Measurements from ENCODE around the gene RWDD4. TPM values are rescaled to one million over a fixed set of nuclear protein-coding genes. Genes with fewer than 3 reads are reported as not detected.

RWDD4 gene
- total RNA-seq, 1 donor from 2014 or later, result 18.0 TPM

DNA sequence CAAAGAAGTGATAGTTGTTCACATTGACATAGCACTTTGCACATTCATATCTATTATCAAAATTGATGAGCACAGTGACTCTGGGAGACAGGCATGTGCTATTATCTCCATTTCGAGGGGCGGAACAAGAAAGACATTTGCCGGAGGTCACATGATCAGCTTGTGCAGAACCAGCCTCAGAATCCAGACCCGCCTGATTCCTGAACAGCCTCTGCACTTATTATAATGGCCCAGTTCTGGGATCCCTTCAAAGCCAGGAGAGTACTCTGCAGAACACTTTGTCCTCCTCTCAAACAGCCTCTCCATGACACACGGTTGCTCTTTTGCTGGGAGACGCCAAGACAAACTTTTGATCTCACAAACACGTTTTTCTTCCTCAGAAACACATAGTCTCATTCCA, 48.4 kb downstream of the RWDD4 start:
- no peaks in the 10 kb centered on the region for H3K36me3 ChIP-seq
- H3K4me1 ChIP-seq, result no peaks in the 10 kb centered on the region
- no peak overlapping the region for H3K4me3 ChIP-seq
- intact Hi-C loops (cut with micrococcal nuclease), result no loop called here
- TF ChIP-seq, protein P1, sequence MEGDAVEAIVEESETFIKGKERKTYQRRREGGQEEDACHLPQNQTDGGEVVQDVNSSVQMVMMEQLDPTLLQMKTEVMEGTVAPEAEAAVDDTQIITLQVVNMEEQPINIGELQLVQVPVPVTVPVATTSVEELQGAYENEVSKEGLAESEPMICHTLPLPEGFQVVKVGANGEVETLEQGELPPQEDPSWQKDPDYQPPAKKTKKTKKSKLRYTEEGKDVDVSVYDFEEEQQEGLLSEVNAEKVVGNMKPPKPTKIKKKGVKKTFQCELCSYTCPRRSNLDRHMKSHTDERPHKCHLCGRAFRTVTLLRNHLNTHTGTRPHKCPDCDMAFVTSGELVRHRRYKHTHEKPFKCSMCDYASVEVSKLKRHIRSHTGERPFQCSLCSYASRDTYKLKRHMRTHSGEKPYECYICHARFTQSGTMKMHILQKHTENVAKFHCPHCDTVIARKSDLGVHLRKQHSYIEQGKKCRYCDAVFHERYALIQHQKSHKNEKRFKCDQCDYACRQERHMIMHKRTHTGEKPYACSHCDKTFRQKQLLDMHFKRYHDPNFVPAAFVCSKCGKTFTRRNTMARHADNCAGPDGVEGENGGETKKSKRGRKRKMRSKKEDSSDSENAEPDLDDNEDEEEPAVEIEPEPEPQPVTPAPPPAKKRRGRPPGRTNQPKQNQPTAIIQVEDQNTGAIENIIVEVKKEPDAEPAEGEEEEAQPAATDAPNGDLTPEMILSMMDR (IDR thresholded peaks at IDR 0.05; ENCODE audit: borderline replicate concordance), result no peak
- H3K9me3 ChIP-seq (replicated peaks), result no peaks in the 10 kb centered on the region
- no peak overlapping the region for H3K27ac ChIP-seq (replicated peaks)
- H3K27me3 ChIP-seq (ENCODE audit: low read depth), result peaks cover 29% of the 10 kb centered on the region
- DNase-seq, result no peak

DNA sequence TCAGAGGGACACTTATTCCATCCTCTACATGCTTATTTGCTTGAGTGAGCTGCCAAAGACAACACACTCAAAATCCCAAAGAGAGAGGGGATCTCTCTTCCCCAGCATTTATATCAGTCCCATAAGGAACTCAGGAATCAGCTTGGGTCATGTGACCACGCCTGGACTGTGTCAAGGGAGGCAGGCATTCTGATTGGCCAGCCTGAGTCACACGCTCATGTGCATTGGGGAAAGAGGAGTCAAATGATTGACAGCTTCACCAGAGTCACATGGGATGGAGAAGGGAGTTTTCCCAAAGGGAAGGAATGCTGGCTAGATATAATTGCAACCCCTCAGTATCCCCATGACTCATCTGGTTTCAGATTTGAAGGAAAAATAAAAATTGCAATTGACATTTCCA, 49.0 kb downstream of the RWDD4 start:
- Histone ChIP-seq H3K27me3 (ENCODE audit: low read depth) (peaks cover 29% of the 10 kb centered on the region), H3K4me1 (no peaks in the 10 kb centered on the region), H3K27ac (replicated peaks) (no peak overlapping the region), H3K9me3 (replicated peaks) (no peaks in the 10 kb centered on the region), H3K4me3 (no peak overlapping the region), H3K36me3 (no peaks in the 10 kb centered on the region)
- DNase-seq, result no peak
- TF ChIP-seq, protein P1 (IDR thresholded peaks at IDR 0.05; ENCODE audit: borderline replicate concordance), result no peak
- intact Hi-C loops (cut with micrococcal nuclease), result no loop called here

DNA sequence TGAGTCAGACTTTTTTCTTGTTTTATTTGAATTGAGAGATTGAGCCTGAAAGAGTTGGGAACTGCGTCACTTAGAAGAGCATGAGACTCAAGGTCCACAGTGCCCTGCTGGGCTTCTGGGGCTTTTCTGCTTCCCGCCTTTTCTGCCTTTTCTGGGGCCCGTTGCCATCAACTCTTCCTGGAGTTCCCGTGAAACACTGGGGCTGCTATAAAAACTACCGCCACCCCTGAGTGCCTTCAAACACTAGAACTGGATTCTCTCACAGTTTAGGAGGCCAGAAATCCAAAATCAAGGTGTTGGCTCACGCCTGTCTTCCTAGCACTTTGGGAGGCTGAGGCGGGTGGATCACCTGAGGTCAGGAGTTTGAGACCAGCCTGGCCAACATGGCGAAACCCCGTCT, 49.8 kb downstream of the RWDD4 start:
- Histone ChIP-seq H3K4me1 (no peaks in the 10 kb centered on the region), H3K27me3 (ENCODE audit: low read depth) (peaks cover 29% of the 10 kb centered on the region), H3K9me3 (replicated peaks) (no peaks in the 10 kb centered on the region), H3K4me3 (no peak overlapping the region), H3K27ac (replicated peaks) (no peak overlapping the region), H3K36me3 (no peaks in the 10 kb centered on the region)
- TF ChIP-seq, protein P1 (IDR thresholded peaks at IDR 0.05; ENCODE audit: borderline replicate concordance), result no peak
- DNase-seq, result no peak
- intact Hi-C loops (cut with micrococcal nuclease), result loop anchor here (10.0 kb wide), 1 partner anchor 134 kb away; no protein-coding TSS in a partner anchor

DNA sequence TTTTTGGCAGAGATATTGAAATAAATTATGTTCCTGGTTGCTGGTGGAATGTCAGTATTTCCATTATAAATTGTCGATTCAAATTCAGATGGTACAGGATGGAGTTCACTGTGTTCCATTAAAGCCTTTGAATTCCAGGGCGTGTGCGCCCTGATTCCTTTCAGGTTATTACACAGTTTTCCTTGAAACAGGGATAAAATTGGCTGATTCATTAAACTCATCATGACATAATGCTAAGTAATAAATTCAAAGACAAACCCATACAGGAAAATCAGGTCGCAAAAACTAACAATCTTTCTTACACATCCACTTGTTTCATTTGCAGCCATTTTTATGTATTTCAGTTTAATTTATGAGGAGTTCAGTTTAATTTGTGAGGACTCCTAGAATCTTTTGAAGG, 51.1 kb downstream of the RWDD4 start:
- Histone ChIP-seq H3K27me3 (ENCODE audit: low read depth) (peaks cover 29% of the 10 kb centered on the region), H3K4me3 (no peak overlapping the region), H3K36me3 (no peaks in the 10 kb centered on the region), H3K4me1 (no peaks in the 10 kb centered on the region), H3K9me3 (replicated peaks) (no peaks in the 10 kb centered on the region), H3K27ac (replicated peaks) (no peak overlapping the region)
- no peak for DNase-seq
- intact Hi-C loops (cut with micrococcal nuclease), result loop anchor here (10.0 kb wide), 1 partner anchor 133 kb away; no protein-coding TSS in a partner anchor
- TF ChIP-seq, protein P1 (IDR thresholded peaks at IDR 0.05; ENCODE audit: borderline replicate concordance), result no peak

DNA sequence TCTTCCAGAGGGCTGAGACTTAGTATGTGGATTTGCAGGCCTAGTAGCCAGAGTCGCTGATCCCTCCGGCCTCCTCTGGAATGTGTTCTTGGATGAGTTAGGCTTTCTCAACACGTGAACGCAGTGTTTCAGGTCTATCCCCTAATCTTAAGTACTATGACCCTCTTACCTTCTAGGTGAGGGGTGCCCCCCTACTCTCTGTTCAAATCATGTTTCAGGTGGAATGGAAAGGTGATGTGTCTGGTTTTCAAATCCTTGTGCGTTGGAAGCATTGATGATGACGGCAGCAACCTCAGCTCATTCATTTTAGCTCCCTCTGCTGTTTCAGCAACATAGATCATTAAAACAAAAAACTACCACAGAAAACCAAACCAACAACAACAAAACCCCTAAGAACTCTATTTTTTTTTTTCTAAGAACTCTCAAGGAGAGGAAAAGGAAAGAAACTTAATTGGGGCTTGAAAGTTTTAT, 56.4 kb downstream of the RWDD4 start:
- H3K4me1 ChIP-seq, result no peaks in the 10 kb centered on the region
- no peaks in the 10 kb centered on the region for H3K36me3 ChIP-seq
- H3K27ac ChIP-seq (replicated peaks), result no peak overlapping the region
- TF ChIP-seq, protein P1 (IDR thresholded peaks at IDR 0.05; ENCODE audit: borderline replicate concordance), result peak; percentile 57
- no peak overlapping the region for H3K4me3 ChIP-seq
- no peaks in the 10 kb centered on the region for H3K9me3 ChIP-seq (replicated peaks)
- peaks cover 10% of the 10 kb centered on the region for H3K27me3 ChIP-seq (ENCODE audit: low read depth)
- no peak for DNase-seq
- intact Hi-C loops (cut with micrococcal nuclease), result loop anchor here (10.0 kb wide), 1 partner anchor 128 kb away; no protein-coding TSS in a partner anchor
